Panc1 (cell line): ENCODE results near the gene CLDN5.

ENCODE experiments used
- REST ChIP-seq, 2 experiments: IDR thresholded peaks; 2 replicates each; pipeline ENCODE4 v1.6.1; 2011 to 2012; ENCODE audit warnings: low read depth in 2 of 2, control low read depth in 1 of 2, low read length in 1 of 2, mild to moderate bottlenecking in 1 of 2, moderate library complexity in 1 of 2; ENCODE audit not compliant: insufficient read depth in 1 of 2
- SIN3A ChIP-seq: IDR thresholded peaks from 2 replicates; pipeline ENCODE4 v1.6.1; 2012; ENCODE audit warnings: low read depth, mild to moderate bottlenecking, low read length, moderate library complexity, borderline replicate concordance; ENCODE audit not compliant: insufficient read depth
- TF ChIP-seq, protein P1 (sequence below): fragments of 450-650 bp; IDR thresholded peaks from 2 replicates; pipeline ENCODE4 v1.5.1; 2017; ENCODE audit warnings: mild to moderate bottlenecking

DNA sequence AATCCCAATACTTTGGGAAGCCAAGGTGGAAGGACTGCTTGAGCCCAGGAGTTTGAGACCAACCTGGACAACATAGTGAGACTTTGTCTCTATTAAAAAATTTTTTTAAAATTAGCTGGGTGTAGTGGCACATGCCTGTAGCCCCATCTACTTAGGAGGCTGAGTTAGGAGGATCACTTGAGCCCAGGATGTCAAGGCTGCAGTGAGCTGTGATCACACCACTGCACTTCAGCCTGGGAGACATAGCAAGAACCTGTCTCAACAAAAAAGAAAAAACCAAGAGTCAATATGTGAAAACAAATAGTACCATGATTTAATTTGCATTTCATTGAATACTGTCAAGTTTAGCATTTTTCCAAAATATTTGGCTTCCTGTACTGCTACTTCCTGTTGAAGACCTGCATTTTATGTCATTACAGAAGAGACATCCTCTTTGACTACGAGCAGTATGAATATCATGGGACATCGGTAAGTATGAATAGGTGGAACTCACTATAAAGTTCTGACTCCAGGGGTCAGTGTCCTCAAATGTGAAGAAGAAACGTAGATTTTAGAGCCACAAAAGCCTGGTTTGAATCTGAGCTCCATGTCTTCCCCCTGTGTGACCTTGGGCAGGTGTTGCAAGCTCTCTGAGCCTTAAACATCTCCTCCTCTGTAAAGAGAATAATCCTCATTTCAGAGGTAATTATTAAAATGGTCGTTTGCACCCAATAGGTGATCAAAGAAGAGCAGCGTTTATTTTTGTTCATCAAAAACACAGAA, 28.5 kb downstream of the CLDN5 start:
- TF ChIP-seq REST (IDR thresholded peaks at IDR 0.05; ENCODE audit: insufficient read depth in 1 of 2, low read depth in 2 of 2, low read length in 1 of 2): no peak
- TF ChIP-seq, protein P1, sequence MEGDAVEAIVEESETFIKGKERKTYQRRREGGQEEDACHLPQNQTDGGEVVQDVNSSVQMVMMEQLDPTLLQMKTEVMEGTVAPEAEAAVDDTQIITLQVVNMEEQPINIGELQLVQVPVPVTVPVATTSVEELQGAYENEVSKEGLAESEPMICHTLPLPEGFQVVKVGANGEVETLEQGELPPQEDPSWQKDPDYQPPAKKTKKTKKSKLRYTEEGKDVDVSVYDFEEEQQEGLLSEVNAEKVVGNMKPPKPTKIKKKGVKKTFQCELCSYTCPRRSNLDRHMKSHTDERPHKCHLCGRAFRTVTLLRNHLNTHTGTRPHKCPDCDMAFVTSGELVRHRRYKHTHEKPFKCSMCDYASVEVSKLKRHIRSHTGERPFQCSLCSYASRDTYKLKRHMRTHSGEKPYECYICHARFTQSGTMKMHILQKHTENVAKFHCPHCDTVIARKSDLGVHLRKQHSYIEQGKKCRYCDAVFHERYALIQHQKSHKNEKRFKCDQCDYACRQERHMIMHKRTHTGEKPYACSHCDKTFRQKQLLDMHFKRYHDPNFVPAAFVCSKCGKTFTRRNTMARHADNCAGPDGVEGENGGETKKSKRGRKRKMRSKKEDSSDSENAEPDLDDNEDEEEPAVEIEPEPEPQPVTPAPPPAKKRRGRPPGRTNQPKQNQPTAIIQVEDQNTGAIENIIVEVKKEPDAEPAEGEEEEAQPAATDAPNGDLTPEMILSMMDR: no peak
- no peak for TF ChIP-seq SIN3A
